ENCODE data around the gene IQCH.

GRCh38 chr15:67515557-67515956 is 261.0 kb downstream of the IQCH start:
- TF ChIP-seq GATA3 (IDR thresholded peaks at IDR 0.05; ENCODE audit: low read depth, low read length), result no peak
- TF ChIP-seq GATA2 (IDR thresholded peaks at IDR 0.05; ENCODE audit: low read depth, low read length), result no peak

Data from SH-SY5Y (cell line).